8988T (cell line): ENCODE measurements around the gene SYTL1.

Experiments
- DNase-seq: peaks from one replicate; pipeline ENCODE4 v3.0.0; 2011

SYTL1 gene

GRCh38 chr1:27392096-27392777, 50.4 kb downstream of the SYTL1 start, which contains the start of gene GPR3:
Gene GPR3, plus strand, starts transcription at chr1:27392622. Its CDS starts 1,177 bp downstream, at chr1:27393799.
- peak; percentile 94 for DNase-seq

- DNase-seq: no peak
Observed at GRCh38 chr1:27392778-27393635, 51.2 kb downstream of the SYTL1 start.

- DNase-seq: no peak
Observed at GRCh38 chr1:27393641-27394281, 51.9 kb downstream of the SYTL1 start.

GRCh38 chr1:27394282-27394658, 52.4 kb downstream of the SYTL1 start:
- no peak for DNase-seq

- DNase-seq: no peak
Observed at GRCh38 chr1:27394925-27395324, 53.1 kb downstream of the SYTL1 start.

GRCh38 chr1:27395441-27396195, 53.8 kb downstream of the SYTL1 start:
- peak; percentile 83 for DNase-seq

GRCh38 chr1:27397110-27397509, 55.3 kb downstream of the SYTL1 start:
- no peak for DNase-seq

- DNase-seq: no peak
Observed at GRCh38 chr1:27397749-27398148, 55.9 kb downstream of the SYTL1 start.

GRCh38 chr1:27398405-27399149, 56.8 kb downstream of the SYTL1 start:
- no peak for DNase-seq

GRCh38 chr1:27399251-27400025, 57.6 kb downstream of the SYTL1 start:
- no peak for DNase-seq

- no peak for DNase-seq
Observed at GRCh38 chr1:27400082-27400962, 58.5 kb downstream of the SYTL1 start.

GRCh38 chr1:27400963-27401341, 59.1 kb downstream of the SYTL1 start:
- DNase-seq: no peak

GRCh38 chr1:27402349-27402754, 60.5 kb downstream of the SYTL1 start:
- DNase-seq: no peak

GRCh38 chr1:27403065-27403726, 61.4 kb downstream of the SYTL1 start:
- no peak for DNase-seq
